IMR-90 (cell line): ENCODE measurements around the gene IQSEC3. TPM values are rescaled to one million over a fixed set of nuclear protein-coding genes. Genes with fewer than 3 reads are reported as not detected.

Experiments
- ATAC-seq: fragments of 200-7000 bp; cut with Tn5 transposase; 2 replicates; pipeline ENCODE4 v1.9.1; 2020; ENCODE audit warnings: low read depth, mild to moderate bottlenecking, moderate library complexity
- BruUV-seq: library from RNA; stranded (reverse); fragments of 400-500 nt; replicated peaks from 2 replicates; lab custom pipeline; 2021; lab: Mats Ljungman, UMichigan
- CTCF ChIA-PET: fragments of 300-600 bp; formaldehyde crosslinking; extraction: SDS; loops from one replicate; lab custom pipeline; 2021; ENCODE audit warnings: antibody characterized with exemption; lab: Yijun Ruan, JAX
- POLR2A ChIA-PET: fragments of 300-600 bp; sonication (Branson Sonifier 250); formaldehyde crosslinking; loops from one replicate; lab custom pipeline; 2022; ENCODE audit warnings: antibody characterized with exemption; ENCODE audit not compliant: unreplicated experiment; lab: Charles Lee
- DNase-seq: peaks from one replicate; pipeline ENCODE4 v3.0.0; 2013
- H2AFZ ChIP-seq: replicated peaks from 2 replicates; pipeline ENCODE3; 2013; ENCODE audit warnings: low read length, mild to moderate bottlenecking; ENCODE audit not compliant: poor library complexity
- H2AK5ac ChIP-seq: 2 replicates; pipeline ENCODE4 v1.6.1; 2013; ENCODE audit warnings: low read depth, low read length, inconsistent platforms
- H2AK9ac ChIP-seq: replicated peaks from 2 replicates; pipeline ENCODE3; 2013; ENCODE audit warnings: mild to moderate bottlenecking, low read depth, low read length, moderate library complexity; ENCODE audit not compliant: poor library complexity
- H2BK120ac ChIP-seq: 2 replicates; pipeline ENCODE4 v1.6.1; 2013; ENCODE audit warnings: low read depth, low read length, inconsistent platforms
- H2BK15ac ChIP-seq: 3 replicates; pipeline ENCODE4 v1.6.1; 2013; ENCODE audit warnings: low read depth, low read length, inconsistent platforms
- H2BK20ac ChIP-seq: 2 replicates; pipeline ENCODE4 v1.6.1; 2013; ENCODE audit warnings: low read depth, mild to moderate bottlenecking, inconsistent platforms, low read length, moderate library complexity
- H2BK5ac ChIP-seq: 2 replicates; pipeline ENCODE4 v1.6.1; 2013; ENCODE audit warnings: mild to moderate bottlenecking, low read depth, low read length, inconsistent platforms; ENCODE audit not compliant: poor library complexity, severe bottlenecking
- H3K14ac ChIP-seq: replicated peaks from 2 replicates; pipeline ENCODE4 v1.6.1; 2013; ENCODE audit warnings: low read depth, low read length, inconsistent platforms
- H3K18ac ChIP-seq: 2 replicates; pipeline ENCODE4 v1.6.1; 2013; ENCODE audit warnings: low read depth, low read length, control low read depth
- H3K23ac ChIP-seq: 2 replicates; pipeline ENCODE4 v1.6.1; 2013; ENCODE audit warnings: low read depth, low read length, inconsistent platforms
- H3K27ac ChIP-seq: 2 replicates; pipeline ENCODE4 v1.5.1; 2013; ENCODE audit warnings: mild to moderate bottlenecking, control low read depth, low read length; ENCODE audit not compliant: insufficient read depth
- H3K27me3 ChIP-seq: 2 replicates; pipeline ENCODE4 v1.6.1; 2013; ENCODE audit warnings: low read length; ENCODE audit not compliant: control insufficient read depth, insufficient read depth
- H3K36me3 ChIP-seq: 2 replicates; pipeline ENCODE4 v1.6.1; 2013; ENCODE audit warnings: low read length, mixed read lengths; ENCODE audit not compliant: control insufficient read depth, insufficient read depth
- H3K4ac ChIP-seq: 2 replicates; pipeline ENCODE4 v1.6.1; 2013; ENCODE audit warnings: low read depth, low read length, inconsistent platforms
- H3K4me1 ChIP-seq: 2 replicates; pipeline ENCODE4 v1.6.1; 2013; ENCODE audit warnings: low read length, mixed read lengths; ENCODE audit not compliant: control insufficient read depth, insufficient read depth
- H3K4me2 ChIP-seq: 2 replicates; pipeline ENCODE4 v1.6.1; 2013; ENCODE audit warnings: low read depth, mild to moderate bottlenecking, control low read depth, low read length, moderate library complexity
- H3K4me3 ChIP-seq: 2 replicates; pipeline ENCODE4 v1.5.1; 2013; ENCODE audit warnings: low read depth, mild to moderate bottlenecking, control low read depth, low read length, moderate library complexity; ENCODE audit not compliant: insufficient read depth
- H3K56ac ChIP-seq: 2 replicates; pipeline ENCODE4 v1.6.1; 2013; ENCODE audit warnings: low read length, inconsistent platforms; ENCODE audit not compliant: insufficient read depth; ENCODE audit errors: extremely low read depth
- H3K79me1 ChIP-seq, 2 experiments: 2 replicates each; pipeline ENCODE4 v1.6.1; 2013; ENCODE audit warnings: low read length in 2 of 2, inconsistent platforms in 1 of 2, low read depth in 1 of 2
- H3K9ac ChIP-seq: 2 replicates; pipeline ENCODE4 v1.6.1; 2013; ENCODE audit warnings: low read depth, low read length, control low read depth
- H3K9me1 ChIP-seq: 2 replicates; pipeline ENCODE4 v1.6.1; 2013; ENCODE audit warnings: low read length, inconsistent platforms; ENCODE audit not compliant: insufficient read depth
- H3K9me3 ChIP-seq: 2 replicates; pipeline ENCODE4 v1.6.1; 2013; ENCODE audit warnings: low read length; ENCODE audit not compliant: control insufficient read depth, insufficient read depth
- H4K20me1 ChIP-seq: 2 replicates; pipeline ENCODE4 v1.6.1; 2013; ENCODE audit warnings: low read length, inconsistent platforms; ENCODE audit not compliant: insufficient read depth
- H4K5ac ChIP-seq: 2 replicates; pipeline ENCODE4 v1.6.1; 2013; ENCODE audit warnings: mild to moderate bottlenecking, low read depth, low read length, control low read depth
- H4K8ac ChIP-seq, 2 experiments: 2 replicates each; pipeline ENCODE4 v1.6.1; 2013; ENCODE audit warnings: low read depth in 2 of 2, low read length in 2 of 2, control low read depth in 1 of 2, inconsistent platforms in 1 of 2
- H4K91ac ChIP-seq: 2 replicates; pipeline ENCODE4 v1.6.1; 2013; ENCODE audit warnings: low read depth, low read length, inconsistent platforms; ENCODE audit not compliant: insufficient read depth
- BHLHE40 ChIP-seq: fragments of 150-350 bp; IDR thresholded peaks from 2 replicates; pipeline ENCODE4 v1.6.1; 2016; ENCODE audit warnings: mild to moderate bottlenecking, low read depth, low read length
- CEBPB ChIP-seq: IDR thresholded peaks from 2 replicates; pipeline ENCODE4 v1.6.1; 2012; ENCODE audit warnings: low read depth, low read length, improper control_type of control experiment
- CHD1 ChIP-seq: IDR thresholded peaks from 2 replicates; pipeline ENCODE4 v1.6.1; 2012; ENCODE audit warnings: low read depth, low read length, improper control_type of control experiment
- MAFK ChIP-seq: IDR thresholded peaks from 2 replicates; pipeline ENCODE4 v1.6.1; 2012; ENCODE audit warnings: low read depth, low read length, improper control_type of control experiment
- MAZ ChIP-seq: IDR thresholded peaks from 2 replicates; pipeline ENCODE4 v1.6.1; 2012; ENCODE audit warnings: low read depth, mild to moderate bottlenecking, low read length, improper control_type of control experiment, moderate library complexity, borderline replicate concordance
- POLR2A ChIP-seq: IDR thresholded peaks from 2 replicates; pipeline ENCODE4 v1.6.1; 2012; ENCODE audit warnings: mild to moderate bottlenecking, low read depth, low read length
- RAD21 ChIP-seq: IDR thresholded peaks from 2 replicates; pipeline ENCODE4 v1.6.1; 2012; ENCODE audit warnings: low read length, improper control_type of control experiment
- RCOR1 ChIP-seq: IDR thresholded peaks from 2 replicates; pipeline ENCODE4 v1.6.1; 2012; ENCODE audit warnings: mild to moderate bottlenecking, low read length, improper control_type of control experiment; ENCODE audit not compliant: insufficient replicate concordance
- SMC3 ChIP-seq: fragments of 150-350 bp; IDR thresholded peaks from 2 replicates; pipeline ENCODE4 v1.6.1; 2016; ENCODE audit warnings: low read depth, mild to moderate bottlenecking, antibody characterized with exemption, low read length, moderate library complexity
- WGBS, 2 experiments: methylation state at CpG; one replicate each; pipeline versions ENCODE4 v1.1.5 to v1.1.7; 2013; ENCODE audit warnings: missing lambda C conversion rate in 2 of 2; ENCODE audit not compliant: insufficient read length in 1 of 2; ENCODE audit errors: extremely low coverage in 2 of 2; 5-methylcytosine and 5-hydroxymethylcytosine counted together
- dilution Hi-C: fragments of 300-500 bp; cut with HindIII; formaldehyde crosslinking; loops from one replicate; pipeline ENCODE4 v1.14.3; 2018; ENCODE audit warnings: low sequenced_read_pairs; ENCODE audit not compliant: unreplicated experiment
- in situ Hi-C: fragments of 300-500 bp; cut with MboI; formaldehyde crosslinking; loops from 3 replicates; pipeline ENCODE4 v1.14.3; 2019; ENCODE audit warnings: low sequenced_read_pairs, inconsistent platforms, mixed read lengths
- intact Hi-C: fragments of 100-400 bp; cut with micrococcal nuclease; formaldehyde crosslinking; loops from 2 replicates; pipeline ENCODE4 v1.10.0; 2022
- polyA plus RNA-seq, 3 experiments: library from polyadenylated mRNA; depleted of rRNA; stranded (reverse); fragments of >200 nt; gene quantifications; 2 replicates each; pipeline ENCODE4 v1.2.3, GENCODE V29; 2012; ENCODE audit warnings: low replicate concordance in 1 of 3
- total RNA-seq: library from RNA; depleted of rRNA; stranded (reverse); fragments of >200 nt; gene quantifications from 2 replicates; pipeline ENCODE4 v1.2.3, GENCODE V29; 2012
- TF ChIP-seq, protein P1 (sequence below): fragments of 150-350 bp; IDR thresholded peaks from 2 replicates; pipeline ENCODE4 v1.6.1; 2016; ENCODE audit warnings: low read depth, mild to moderate bottlenecking, low read length, moderate library complexity, borderline replicate concordance
- TF ChIP-seq, protein P2 (sequence below): fragments of 150-350 bp; IDR thresholded peaks from 2 replicates; pipeline ENCODE4 v1.6.1; 2017; ENCODE audit warnings: mild to moderate bottlenecking, antibody characterized with exemption, low read length, low read depth

The IQSEC3 gene
- total and polyA plus RNA-seq, 2 of the 4 experiments (the other 2 are of a cell fraction) = 0.10 TPM; not detected in 1

DNA sequence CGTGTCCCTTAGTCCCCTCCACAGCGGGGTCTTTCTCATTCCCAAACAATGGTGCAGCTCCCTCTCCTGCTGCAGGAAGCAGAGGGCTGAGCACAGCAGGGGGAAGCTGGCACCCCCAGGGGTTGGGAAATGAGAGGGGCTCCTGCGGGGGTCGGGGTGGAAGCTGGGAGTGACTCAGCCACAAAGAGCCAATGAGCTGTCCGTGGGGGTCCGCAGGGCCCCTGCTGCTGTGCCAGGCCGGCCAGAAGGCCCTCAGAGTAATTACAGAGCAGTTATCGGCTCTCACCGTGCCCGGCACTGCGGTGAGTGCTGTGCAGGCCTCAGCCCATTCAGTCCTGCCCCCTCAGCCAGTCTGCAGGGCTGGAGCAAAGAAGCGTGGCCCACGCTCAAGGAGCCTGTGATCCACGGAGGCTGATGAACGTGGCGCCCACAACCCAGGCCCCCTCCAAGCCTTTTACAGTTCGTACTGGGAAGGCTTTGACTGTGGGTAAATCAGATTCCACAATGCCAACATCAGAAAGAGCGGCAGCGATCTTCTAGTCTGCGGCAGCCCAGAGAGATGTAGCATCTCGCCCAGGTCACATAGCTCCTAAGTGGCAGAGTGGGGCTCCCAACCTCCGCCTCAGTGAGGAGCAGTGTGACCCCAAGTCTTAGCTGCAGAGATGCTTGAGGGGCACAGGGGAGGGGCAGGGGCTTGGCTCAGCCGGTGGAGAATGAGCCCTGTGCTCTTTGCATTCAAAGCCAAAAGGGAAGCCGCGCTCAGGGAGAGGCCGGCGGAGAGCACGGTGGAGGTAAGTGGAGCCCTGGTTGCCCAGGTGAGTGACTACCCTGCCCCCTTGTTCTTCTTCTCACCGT, 104.0 kb downstream of the IQSEC3 start:
- TF ChIP-seq BHLHE40 (no peak), MAZ (no peak), MAFK (no peak), CHD1 (no peak), CEBPB (no peak), SMC3 (no peak), POLR2A (no peak), RCOR1 (no peak), RAD21 (no peak)
- TF ChIP-seq, protein P1, sequence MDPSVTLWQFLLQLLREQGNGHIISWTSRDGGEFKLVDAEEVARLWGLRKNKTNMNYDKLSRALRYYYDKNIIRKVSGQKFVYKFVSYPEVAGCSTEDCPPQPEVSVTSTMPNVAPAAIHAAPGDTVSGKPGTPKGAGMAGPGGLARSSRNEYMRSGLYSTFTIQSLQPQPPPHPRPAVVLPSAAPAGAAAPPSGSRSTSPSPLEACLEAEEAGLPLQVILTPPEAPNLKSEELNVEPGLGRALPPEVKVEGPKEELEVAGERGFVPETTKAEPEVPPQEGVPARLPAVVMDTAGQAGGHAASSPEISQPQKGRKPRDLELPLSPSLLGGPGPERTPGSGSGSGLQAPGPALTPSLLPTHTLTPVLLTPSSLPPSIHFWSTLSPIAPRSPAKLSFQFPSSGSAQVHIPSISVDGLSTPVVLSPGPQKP = no peak
- TF ChIP-seq, protein P2, sequence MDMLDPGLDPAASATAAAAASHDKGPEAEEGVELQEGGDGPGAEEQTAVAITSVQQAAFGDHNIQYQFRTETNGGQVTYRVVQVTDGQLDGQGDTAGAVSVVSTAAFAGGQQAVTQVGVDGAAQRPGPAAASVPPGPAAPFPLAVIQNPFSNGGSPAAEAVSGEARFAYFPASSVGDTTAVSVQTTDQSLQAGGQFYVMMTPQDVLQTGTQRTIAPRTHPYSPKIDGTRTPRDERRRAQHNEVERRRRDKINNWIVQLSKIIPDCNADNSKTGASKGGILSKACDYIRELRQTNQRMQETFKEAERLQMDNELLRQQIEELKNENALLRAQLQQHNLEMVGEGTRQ = no peak
- no peaks in the 10 kb centered on the region for H4K20me1 ChIP-seq
- H3K14ac ChIP-seq = no peak overlapping the region
- no peak overlapping the region for H3K4me2 ChIP-seq
- no peaks in the 10 kb centered on the region for H3K9me3 ChIP-seq
- H3K9ac ChIP-seq = no peak overlapping the region
- no TSS peak for BruUV-seq
- no peak overlapping the region for H4K5ac ChIP-seq
- no peak overlapping the region for H4K8ac ChIP-seq
- intact Hi-C loops (no loop called here), in situ Hi-C loops (no loop called here), dilution Hi-C loops (no loop called here)
- ChIA-PET CTCF (no interaction called here), POLR2A (no interaction called here)
- no peak overlapping the region for H3K27ac ChIP-seq
- H3K56ac ChIP-seq = no peak overlapping the region
- no peaks in the 10 kb centered on the region for H3K36me3 ChIP-seq
- H2AK5ac ChIP-seq = no peak overlapping the region
- H2AFZ ChIP-seq = no peak overlapping the region
- H3K18ac ChIP-seq = no peak overlapping the region
- no peak overlapping the region for H2AK9ac ChIP-seq
- no peak overlapping the region for H3K23ac ChIP-seq
- DNase-seq (no peak), ATAC-seq (no peak)
- H3K9me1 ChIP-seq = no peaks in the 10 kb centered on the region
- no peak overlapping the region for H4K91ac ChIP-seq
- no peak overlapping the region for H3K4me3 ChIP-seq
- H2BK15ac ChIP-seq = no peak overlapping the region
- H3K27me3 ChIP-seq = peaks cover 4% of the 10 kb centered on the region; the same call in 1 of the 2 replicates
- H3K4me1 ChIP-seq = peaks cover 10% of the 10 kb centered on the region
- 59% methylated on average over 11 of the region's 29 CpGs; no CpG with 5 or more reads in 1 of the 2 experiments for WGBS, 2 experiments
- no peak overlapping the region for H2BK20ac ChIP-seq
- no peaks in the 10 kb centered on the region for H3K79me1 ChIP-seq
- no peak overlapping the region for H2BK5ac ChIP-seq
- H2BK120ac ChIP-seq = no peak overlapping the region
- H3K4ac ChIP-seq = no peak overlapping the region
